Activated CD8-positive, alpha-beta memory T cell treated with anti-CD3 and anti-CD28 coated beads, Interleukin-2, amount 50 U/mL, for 4 hours (primary cell): Measurements from ENCODE around the gene IL17D.
"Not testable (repeated sequence)": the region's sequence is repeated elsewhere in the genome, so short reads cannot be mapped to it uniquely, and the experiment has no call there.

Experiments
- DNase-seq: peaks from one replicate; pipeline ENCODE4 v3.0.0-alpha.2; 2020

The IL17D gene, protein sequence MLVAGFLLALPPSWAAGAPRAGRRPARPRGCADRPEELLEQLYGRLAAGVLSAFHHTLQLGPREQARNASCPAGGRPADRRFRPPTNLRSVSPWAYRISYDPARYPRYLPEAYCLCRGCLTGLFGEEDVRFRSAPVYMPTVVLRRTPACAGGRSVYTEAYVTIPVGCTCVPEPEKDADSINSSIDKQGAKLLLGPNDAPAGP

GRCh38 chr13:20702915-20703779 is at the start of gene IL17D:
TSS of gene IL17D (plus strand) at chr13:20703699. CDS start at chr13:20704002, 303 bp downstream.
- peak; percentile 56 for DNase-seq

DNA sequence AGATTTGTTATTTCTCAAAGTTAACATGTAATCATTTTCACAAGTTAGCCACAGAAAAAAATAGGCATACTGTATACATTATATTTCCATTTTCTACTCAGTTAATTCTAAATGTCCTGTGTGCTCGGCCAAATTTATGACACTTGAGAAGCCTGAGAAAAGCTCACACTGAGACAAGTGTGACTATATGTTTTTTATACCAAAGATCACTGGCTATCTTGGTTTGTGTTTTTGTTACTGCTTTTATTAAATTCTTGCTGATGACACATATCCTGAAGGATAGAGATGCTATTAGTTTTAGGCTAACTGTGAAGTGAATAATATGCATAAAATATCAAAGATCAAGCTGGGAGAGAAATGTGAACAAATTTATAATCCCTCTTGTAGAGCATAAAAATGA is 49.3 kb upstream of the IL17D start:
- no peak for DNase-seq

DNA sequence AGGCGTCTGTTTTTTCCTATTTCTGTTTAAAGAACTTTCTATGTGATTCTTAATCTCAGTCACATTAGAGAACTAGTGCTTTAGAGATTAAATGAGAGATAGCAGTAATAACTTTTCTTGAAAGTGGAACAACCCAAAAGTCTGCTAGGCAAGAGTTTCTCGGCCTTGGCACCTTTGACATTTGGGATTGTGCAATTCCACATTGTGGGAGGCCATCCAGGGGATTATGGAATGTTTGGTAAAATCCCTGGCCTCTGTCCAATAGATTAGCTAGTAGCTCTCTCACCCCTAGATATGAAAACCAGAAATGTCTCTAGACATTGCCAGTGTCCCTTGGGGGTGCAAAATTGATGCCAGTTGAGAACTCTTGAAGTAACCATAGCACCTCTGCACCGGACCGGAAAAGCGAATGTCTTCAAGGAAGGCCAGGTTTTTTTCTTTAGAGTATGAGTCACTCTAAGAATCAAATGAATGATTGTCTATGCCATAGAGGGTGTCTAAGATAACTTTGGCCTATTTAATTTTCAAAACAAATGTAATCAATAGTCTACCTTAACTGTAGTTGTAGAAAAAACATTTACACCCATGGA is 45.0 kb upstream of the IL17D start:
- DNase-seq, result no peak

DNA sequence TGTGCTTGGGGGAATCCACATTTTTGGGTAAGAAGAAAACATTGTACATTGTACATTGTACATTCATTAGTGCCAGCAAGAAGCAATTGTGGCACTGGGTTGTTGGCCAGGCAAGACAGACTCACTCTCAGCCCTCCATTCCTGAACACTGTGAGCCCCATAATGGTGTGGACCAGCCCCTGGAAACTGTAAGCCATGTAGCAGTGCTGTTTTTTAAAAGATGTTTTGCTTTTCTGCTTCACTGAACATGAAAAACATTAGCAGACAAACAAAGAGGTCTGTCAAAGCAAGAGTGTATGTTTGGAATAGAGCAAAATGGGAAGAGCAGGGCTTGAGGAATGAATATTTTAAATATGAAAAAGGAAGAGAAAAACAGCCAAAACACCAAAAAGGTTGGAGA is 39.1 kb upstream of the IL17D start:
- DNase-seq, result no peak

DNA sequence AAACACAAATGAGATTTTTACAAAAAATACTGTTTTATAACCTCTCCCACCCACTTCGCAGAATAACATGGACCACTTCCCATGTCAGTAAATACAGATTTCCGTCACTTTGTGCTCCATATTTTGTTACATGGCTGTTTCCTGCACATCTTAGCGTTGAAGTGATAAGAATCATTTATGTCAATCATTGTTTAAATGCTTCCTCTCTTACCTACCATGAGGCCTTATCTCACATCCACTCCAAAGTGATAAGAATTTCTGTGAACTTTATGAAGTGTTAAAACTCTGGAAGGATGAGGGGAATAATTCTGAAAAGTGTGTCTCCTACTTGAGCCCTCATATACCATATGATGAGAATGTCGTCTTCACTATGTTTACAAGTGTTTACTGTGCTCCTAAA is 36.6 kb upstream of the IL17D start:
- no peak for DNase-seq

GRCh38 chr13:20667857-20668437 is 35.6 kb upstream of the IL17D start:
- DNase-seq, result no peak

- no peak for DNase-seq
Observed at GRCh38 chr13:20669162-20669561, 34.3 kb upstream of the IL17D start.

DNA sequence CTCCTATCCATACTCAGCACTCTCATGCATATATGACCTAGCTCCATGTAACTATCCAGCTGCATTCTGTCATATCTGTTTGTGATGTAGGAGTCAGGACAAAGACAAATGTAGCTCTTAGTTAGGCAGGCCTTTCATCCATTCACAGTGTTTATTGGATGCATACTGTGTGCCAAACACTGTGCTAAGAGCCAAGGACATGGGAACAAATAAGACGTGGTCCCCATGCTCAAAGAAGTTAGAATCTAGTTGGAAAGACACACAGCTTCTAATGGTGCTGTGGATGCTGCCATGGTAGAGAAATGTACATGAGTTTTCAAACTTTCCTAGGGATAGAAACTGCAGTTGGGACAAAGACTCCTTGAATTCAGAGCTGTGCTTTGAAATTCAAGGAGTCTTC is 31.7 kb upstream of the IL17D start:
- no peak for DNase-seq

DNA sequence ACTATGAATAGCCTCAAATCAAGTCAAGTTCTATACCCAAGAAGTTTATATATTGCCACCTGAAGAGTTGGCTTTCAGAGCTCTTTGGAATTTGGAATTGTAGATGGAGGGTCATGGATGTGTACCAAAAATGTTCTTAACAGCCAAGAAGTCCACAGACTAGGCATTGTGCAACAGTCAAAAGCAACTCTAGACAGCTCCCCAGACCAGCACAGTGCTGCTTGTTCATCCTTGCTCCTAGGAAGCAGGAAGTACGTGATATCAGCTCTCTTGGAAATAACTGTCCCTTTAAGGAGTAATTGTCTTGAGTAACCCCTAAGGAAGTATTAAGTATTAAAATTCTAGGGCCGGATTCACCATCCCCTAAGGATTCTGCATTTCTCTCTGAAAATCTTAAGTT is 30.7 kb upstream of the IL17D start:
- no peak for DNase-seq

DNA sequence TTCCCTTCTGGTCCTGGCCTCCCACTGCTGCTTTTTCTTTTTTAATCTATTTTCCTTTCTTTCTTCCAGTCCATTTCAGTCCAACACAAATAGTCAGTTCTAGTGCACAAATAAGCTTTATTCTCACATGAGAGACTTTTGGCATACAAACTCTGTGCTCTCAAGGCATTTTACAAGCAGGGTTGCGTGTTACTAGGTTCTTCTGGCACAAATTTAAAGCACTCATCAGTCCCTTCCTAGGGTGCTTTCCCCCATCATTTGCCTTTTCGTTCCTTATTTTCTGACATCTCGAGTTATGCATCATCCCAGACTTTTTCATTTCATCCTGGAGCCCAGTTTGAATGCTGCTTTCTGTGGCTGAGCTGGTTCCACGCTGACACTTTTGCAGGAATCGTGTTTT is 29.8 kb upstream of the IL17D start:
- no peak for DNase-seq

DNA sequence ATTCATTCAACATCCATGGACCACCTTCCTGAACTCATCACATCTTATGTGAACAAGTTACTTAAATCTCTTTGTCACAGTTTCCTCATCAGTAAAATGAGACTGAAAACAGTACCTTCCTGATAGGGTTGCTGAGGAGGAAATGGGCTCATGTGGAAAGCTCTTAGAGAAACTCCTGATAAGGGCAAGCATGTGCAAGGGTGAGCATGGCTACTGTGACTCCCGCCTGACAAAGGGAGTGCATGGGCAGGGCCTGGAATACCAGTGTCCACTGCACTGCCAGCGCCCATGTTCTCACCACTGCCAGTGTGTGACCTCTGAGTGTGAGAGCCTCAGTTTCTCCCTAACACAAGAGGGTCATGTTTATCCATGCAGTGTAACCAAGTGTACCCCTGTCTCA is 27.3 kb upstream of the IL17D start:
- DNase-seq, result no peak

GRCh38 chr13:20678606-20679005 is 24.9 kb upstream of the IL17D start:
- DNase-seq, result not testable (repeated sequence)

GRCh38 chr13:20679879-20680278 is 23.6 kb upstream of the IL17D start:
- no peak for DNase-seq

DNA sequence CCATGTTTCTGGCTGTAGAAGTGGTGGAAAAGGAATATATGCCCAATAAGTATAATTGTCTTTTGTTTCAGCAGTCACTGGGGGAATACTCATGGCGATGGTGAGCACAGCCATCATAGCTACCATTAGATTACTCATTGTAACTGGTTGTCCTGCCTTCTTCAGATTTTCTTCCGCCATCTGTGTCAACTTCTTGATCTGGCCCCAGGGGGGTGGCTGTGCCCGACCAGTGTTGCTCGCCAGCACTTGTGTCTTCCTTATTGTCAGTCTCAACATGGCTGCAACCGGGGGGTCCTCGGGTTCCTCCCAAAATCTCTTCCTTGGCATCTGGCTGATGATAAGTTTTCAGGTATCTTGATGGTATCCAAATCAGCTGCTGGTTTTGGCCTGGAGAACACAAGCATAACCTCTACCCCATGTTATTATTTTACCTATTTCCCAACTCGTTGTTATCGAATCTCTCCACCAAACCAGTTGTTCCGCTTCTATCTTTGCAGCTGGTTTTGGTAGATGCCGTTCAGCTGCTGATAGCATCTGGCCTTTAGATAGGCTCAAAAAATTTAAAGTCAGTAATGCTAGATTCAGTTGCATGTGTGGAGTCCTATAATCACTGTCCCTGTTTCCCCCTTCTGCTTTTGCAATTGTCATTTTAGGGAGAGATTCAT is 23.0 kb upstream of the IL17D start:
- DNase-seq, result no peak

- not testable (repeated sequence) for DNase-seq
Observed at GRCh38 chr13:20681481-20681880, 22.0 kb upstream of the IL17D start.

- DNase-seq, result no peak
Observed at GRCh38 chr13:20682061-20682460, 21.4 kb upstream of the IL17D start.

GRCh38 chr13:20684041-20684440 is 19.5 kb upstream of the IL17D start:
- DNase-seq, result no peak

GRCh38 chr13:20684546-20684945 is 19.0 kb upstream of the IL17D start:
- DNase-seq, result no peak

GRCh38 chr13:20685092-20685491 is 18.4 kb upstream of the IL17D start:
- DNase-seq, result no peak

DNA sequence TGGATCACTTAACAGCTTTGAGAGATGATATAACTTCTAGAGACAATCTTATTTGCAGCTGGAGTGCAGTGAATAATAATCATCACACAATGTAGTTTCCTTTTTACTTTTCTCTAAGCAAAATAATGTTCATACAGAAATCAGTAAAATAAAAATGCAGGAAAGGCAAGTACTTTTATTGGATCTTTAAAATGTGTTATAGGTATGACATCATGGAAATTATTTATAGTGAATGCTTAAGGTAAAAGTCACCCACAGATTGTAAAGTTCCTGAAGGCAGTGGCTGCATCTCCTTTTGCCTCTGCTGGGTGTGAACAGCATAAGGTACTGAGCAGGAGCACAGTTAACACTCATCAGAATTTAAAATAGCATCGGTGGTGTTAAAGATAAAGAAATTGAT is 17.3 kb upstream of the IL17D start:
- DNase-seq, result no peak

DNA sequence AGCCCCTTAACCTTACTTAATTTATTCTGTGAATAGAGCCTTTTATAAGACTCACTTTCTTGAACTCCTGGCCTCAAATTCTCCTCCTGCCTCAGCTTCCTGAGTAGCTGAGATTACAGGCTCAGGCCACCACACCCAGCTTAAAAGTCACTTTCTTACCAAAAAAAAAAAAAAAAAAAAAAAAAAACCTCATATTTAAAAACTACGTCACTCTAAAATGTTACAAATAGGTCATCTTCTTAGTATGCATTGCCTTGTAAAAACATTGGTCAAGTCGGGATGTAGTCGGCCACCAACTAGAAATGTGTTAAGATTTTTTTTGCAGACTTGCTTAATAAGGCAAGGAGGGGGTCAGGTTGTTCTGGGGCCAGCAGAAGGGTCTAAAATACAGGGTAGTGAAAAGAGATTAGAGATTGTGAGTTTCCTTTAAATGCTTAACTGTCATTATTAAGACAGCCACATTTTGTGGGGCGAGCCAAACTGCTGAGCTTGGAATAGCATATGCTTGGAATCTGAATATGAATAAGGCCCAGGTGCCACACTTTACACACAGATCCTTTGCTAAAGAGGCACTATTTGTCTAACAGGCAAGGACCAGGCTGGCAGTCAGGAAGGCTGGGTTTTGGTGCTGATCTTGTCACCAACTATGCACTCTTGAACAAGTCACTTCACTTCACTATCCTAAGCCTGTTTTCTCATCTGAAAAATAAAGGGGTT is 16.5 kb upstream of the IL17D start:
- DNase-seq, result no peak

DNA sequence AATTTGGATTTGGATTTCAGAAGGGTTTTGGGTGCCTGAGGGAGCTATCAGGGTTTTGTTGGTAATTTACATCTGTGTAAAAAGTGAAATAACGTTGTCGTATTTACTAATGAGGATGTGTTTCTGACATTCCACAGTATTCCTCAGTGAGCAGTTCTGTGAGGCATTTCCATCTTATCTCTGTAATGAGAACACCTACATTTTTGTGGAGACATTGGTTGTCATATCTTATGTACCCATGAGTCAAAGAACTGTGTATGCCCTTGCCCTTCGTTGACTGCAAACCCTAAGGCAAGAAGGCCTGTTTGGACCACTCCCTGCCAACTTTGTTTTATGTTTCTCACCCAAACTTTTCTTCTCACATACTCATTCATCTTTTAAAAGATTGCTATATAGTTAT is 14.2 kb upstream of the IL17D start:
- no peak for DNase-seq

GRCh38 chr13:20691616-20692015 is 11.9 kb upstream of the IL17D start:
- DNase-seq, result no peak
